ENCODE results near the gene HOGA1. TPM values are rescaled to one million over a fixed set of nuclear protein-coding genes. Genes with fewer than 3 reads are reported as not detected.

Gene HOGA1
- total and polyA plus RNA-seq, 3 donors from 2014 or later = 0.25 to 1.5 (median 0.55) TPM

- intact Hi-C loops (cut with DNase I; ENCODE audit: low total_unique reads) = no loop called here
- H3K9me3 ChIP-seq = no peaks in the 10 kb centered on the region
- H3K4me1 ChIP-seq = no peaks in the 10 kb centered on the region
- no peak for DNase-seq
- TF ChIP-seq CTCF (IDR thresholded peaks at IDR 0.05) (no peak), POLR2A (IDR thresholded peaks at IDR 0.05) (no peak)
- no peaks in the 10 kb centered on the region for H3K36me3 ChIP-seq (ENCODE audit: low read depth, missing control alignments)
- no peak overlapping the region for H3K27ac ChIP-seq
- no peak overlapping the region for H3K4me3 ChIP-seq
- H3K27me3 ChIP-seq = no peaks in the 10 kb centered on the region
- WGBS, 2 donors = 81 to 83% methylated on average over 11 to 13 of the region's 13 CpGs
Measured at GRCh38 chr10:97608991-97609561, 24.9 kb downstream of the HOGA1 start.

- Histone ChIP-seq H3K4me1 (no peaks in the 10 kb centered on the region), H3K27me3 (no peaks in the 10 kb centered on the region), H3K36me3 (ENCODE audit: low read depth, missing control alignments) (no peaks in the 10 kb centered on the region), H3K27ac (no peak overlapping the region), H3K9me3 (no peaks in the 10 kb centered on the region), H3K4me3 (no peak overlapping the region)
- DNase-seq = no peak
- intact Hi-C loops (cut with DNase I; ENCODE audit: low total_unique reads) = loop anchor here (5.0 kb wide), 1 partner anchor 34 kb away; no protein-coding TSS in a partner anchor
- WGBS, 2 donors = 89 to 94% methylated on average over 6 to 12 of the region's 12 CpGs
- no peak for TF ChIP-seq POLR2A (IDR thresholded peaks at IDR 0.05)
- TF ChIP-seq CTCF (IDR thresholded peaks at IDR 0.05) = no peak
Measured at GRCh38 chr10:97611473-97611872, 27.3 kb downstream of the HOGA1 start.

GRCh38 chr10:97612386-97612785 is 28.2 kb downstream of the HOGA1 start:
- intact Hi-C loops (cut with DNase I; ENCODE audit: low total_unique reads) = loop anchor here (5.0 kb wide), 1 partner anchor 35 kb away; no protein-coding TSS in a partner anchor
- DNase-seq = no peak

GRCh38 chr10:97618285-97618684 is 34.1 kb downstream of the HOGA1 start:
- 93% methylated on average over 4 of the region's 4 CpGs for WGBS, 2 donors
- H3K4me1 ChIP-seq = no peaks in the 10 kb centered on the region
- no peak overlapping the region for H3K27ac ChIP-seq
- no peaks in the 10 kb centered on the region for H3K36me3 ChIP-seq (ENCODE audit: low read depth, missing control alignments)
- no peak for DNase-seq
- H3K27me3 ChIP-seq = no peaks in the 10 kb centered on the region
- TF ChIP-seq POLR2A (IDR thresholded peaks at IDR 0.05) = no peak
- no peak for TF ChIP-seq CTCF (IDR thresholded peaks at IDR 0.05)
- intact Hi-C loops (cut with DNase I; ENCODE audit: low total_unique reads) = no loop called here
- H3K4me3 ChIP-seq = no peak overlapping the region
- no peaks in the 10 kb centered on the region for H3K9me3 ChIP-seq

More at GRCh38 chr10:97612386-97612785, 28.2 kb downstream of the HOGA1 start:
- Histone ChIP-seq H3K9me3 (no peaks in the 10 kb centered on the region), H3K27ac (no peak overlapping the region), H3K4me3 (no peak overlapping the region), H3K27me3 (no peaks in the 10 kb centered on the region), H3K36me3 (ENCODE audit: low read depth, missing control alignments) (no peaks in the 10 kb centered on the region), H3K4me1 (no peaks in the 10 kb centered on the region)
- WGBS, 2 donors = 38% methylated on average over 2 of the region's 2 CpGs
- TF ChIP-seq POLR2A (IDR thresholded peaks at IDR 0.05) (no peak), CTCF (IDR thresholded peaks at IDR 0.05) (peak in 2 of 3 experiments; percentile 36 to 48)

- WGBS, 2 donors = 97% methylated on average over 4 of the region's 4 CpGs
- no peaks in the 10 kb centered on the region for H3K4me1 ChIP-seq
- H3K27me3 ChIP-seq = no peaks in the 10 kb centered on the region
- TF ChIP-seq CTCF (IDR thresholded peaks at IDR 0.05) (no peak), POLR2A (IDR thresholded peaks at IDR 0.05) (no peak)
- DNase-seq = no peak
- H3K27ac ChIP-seq = no peak overlapping the region
- H3K4me3 ChIP-seq = no peak overlapping the region
- intact Hi-C loops (cut with DNase I; ENCODE audit: low total_unique reads) = no loop called here
- no peaks in the 10 kb centered on the region for H3K36me3 ChIP-seq (ENCODE audit: low read depth, missing control alignments)
- H3K9me3 ChIP-seq = no peaks in the 10 kb centered on the region
Measured at GRCh38 chr10:97618733-97619132, 34.5 kb downstream of the HOGA1 start.

Measured in testis (tissue), 3 donors.